ENCODE data around the gene FAM219A. TPM values are rescaled to one million over a fixed set of nuclear protein-coding genes. Genes with fewer than 3 reads are reported as not detected.

The FAM219A gene
- total RNA-seq, 4 donors from 2014 or later, result 2.3 to 33.0 (median 14.9) TPM

GRCh38 chr9:34463901-34464232 lies 5.5 kb upstream of the FAM219A start:
- DNase-seq, result no peak
- Histone ChIP-seq H3K4me1 (peaks cover 0 to 3% of the 10 kb centered on the region in 2 donors), H3K36me3 (no peaks in the 10 kb centered on the region), H3K27ac (no peak overlapping the region), H3K9me3 (no peaks in the 10 kb centered on the region), H3K27me3 (no peaks in the 10 kb centered on the region), H3K4me3 (no peak overlapping the region)
- TF ChIP-seq CTCF (IDR thresholded peaks at IDR 0.05) (no peak), POLR2A (IDR thresholded peaks at IDR 0.05) (no peak)
- intact Hi-C loops (cut with DNase I; ENCODE audit: low total_unique reads), result no loop called here

- TF ChIP-seq POLR2A (IDR thresholded peaks at IDR 0.05), result no peak
- TF ChIP-seq CTCF (IDR thresholded peaks at IDR 0.05), result no peak
- intact Hi-C loops (cut with DNase I; ENCODE audit: low total_unique reads), result no loop called here
- Histone ChIP-seq H3K27ac (no peak overlapping the region), H3K27me3 (no peaks in the 10 kb centered on the region), H3K9me3 (no peaks in the 10 kb centered on the region), H3K36me3 (no peaks in the 10 kb centered on the region), H3K4me1 (peaks cover 0 to 5% of the 10 kb centered on the region in 2 donors), H3K4me3 (no peak overlapping the region)
- DNase-seq, result peak in 1 of 2 donors; percentile 29
These were observed 4.9 kb upstream of the FAM219A start for GRCh38 chr9:34463098-34463900.

- TF ChIP-seq POLR2A (IDR thresholded peaks at IDR 0.05) (no peak), CTCF (IDR thresholded peaks at IDR 0.05) (no peak)
- Histone ChIP-seq H3K27me3 (no peaks in the 10 kb centered on the region), H3K36me3 (no peaks in the 10 kb centered on the region), H3K9me3 (no peaks in the 10 kb centered on the region), H3K27ac (no peak overlapping the region), H3K4me1 (peaks cover 0 to 5% of the 10 kb centered on the region in 2 donors), H3K4me3 (no peak overlapping the region)
- intact Hi-C loops (cut with DNase I; ENCODE audit: low total_unique reads), result no loop called here
- no peak for DNase-seq
These were observed 1.6 kb upstream of the FAM219A start for GRCh38 chr9:34459941-34460340.

- peaks cover 0 to 5% of the 10 kb centered on the region in 2 donors for H3K4me1 ChIP-seq
- no peak for DNase-seq
- intact Hi-C loops (cut with DNase I; ENCODE audit: low total_unique reads), result no loop called here
- no peaks in the 10 kb centered on the region for H3K9me3 ChIP-seq
- H3K27ac ChIP-seq, result no peak overlapping the region
- no peak overlapping the region for H3K4me3 ChIP-seq
- no peak for TF ChIP-seq CTCF (IDR thresholded peaks at IDR 0.05)
- no peak for TF ChIP-seq POLR2A (IDR thresholded peaks at IDR 0.05)
- H3K36me3 ChIP-seq, result no peaks in the 10 kb centered on the region
- H3K27me3 ChIP-seq, result no peaks in the 10 kb centered on the region
These were observed 986 bp upstream of the FAM219A start for GRCh38 chr9:34459356-34459755.

- peak overlapping the region; percentile 27 to 73 for H3K4me3 ChIP-seq
- intact Hi-C loops (cut with DNase I; ENCODE audit: low total_unique reads), result no loop called here
- no peaks in the 10 kb centered on the region for H3K36me3 ChIP-seq
- TF ChIP-seq CTCF (IDR thresholded peaks at IDR 0.05), result no peak
- TF ChIP-seq POLR2A (IDR thresholded peaks at IDR 0.05), result no peak
- no peaks in the 10 kb centered on the region for H3K27me3 ChIP-seq
- H3K4me1 ChIP-seq, result peaks cover 0 to 5% of the 10 kb centered on the region in 2 donors
- H3K27ac ChIP-seq, result peak overlapping the region in 1 of 2 donors; percentile 20
- H3K9me3 ChIP-seq, result no peaks in the 10 kb centered on the region
- no peak for DNase-seq
These were observed 580 bp upstream of the FAM219A start for GRCh38 chr9:34458959-34459340.

Measured in uterus (tissue), 4 donors.